HCT116 (cell line): ENCODE data around the gene CENPU. TPM values are rescaled to one million over a fixed set of nuclear protein-coding genes. Genes with fewer than 3 reads are reported as not detected.

Source experiments
- ATAC-seq: fragments of 200-7000 bp; cut with Tn5 transposase; 2 replicates; pipeline ENCODE4 v1.9.1; 2020; ENCODE audit warnings: mild to moderate bottlenecking, moderate library complexity
- BruUV-seq: library from RNA; stranded (reverse); fragments of 400-500 nt; replicated peaks from 2 replicates; lab custom pipeline; 2021; lab: Mats Ljungman, UMichigan
- CTCF ChIA-PET: fragments of 300-600 bp; sonication (Branson Sonifier 250); formaldehyde crosslinking; loops from one replicate; lab custom pipeline; 2021; ENCODE audit warnings: antibody characterized with exemption; lab: Charles Lee
- POLR2A ChIA-PET: fragments of 300-600, 350-600 bp; sonication (Branson Sonifier 250); formaldehyde crosslinking; loops from one replicate; lab custom pipeline; 2021; ENCODE audit warnings: antibody characterized with exemption; lab: Charles Lee
- RAD21 ChIA-PET, 2 experiments: fragments of 300-600 bp; sonication (Branson Sonifier 250); formaldehyde crosslinking; loops; one replicate each; lab custom pipeline; 2023; ENCODE audit warnings: low total read pairs in 2 of 2; ENCODE audit not compliant: uncharacterized antibody in 2 of 2, unreplicated experiment in 2 of 2, low non-redundant PET in 1 of 2; lab: Charles Lee
- DNase-seq: peaks from one replicate; pipeline ENCODE4 v3.0.0-alpha.2; 2010; ENCODE audit warnings: low read depth, low spot score
- H2AFZ ChIP-seq: fragments of 200-600 bp; shearing (Covaris generic), sonication (generic); 2 replicates; pipeline ENCODE4 v1.6.1; 2017; ENCODE audit warnings: low read depth, mixed run types, mixed read lengths, antibody characterized with exemption, low read length; ENCODE audit not compliant: poor library complexity, severe bottlenecking
- H3K27ac ChIP-seq: 2 replicates; pipeline ENCODE4 v1.5.1; 2012; ENCODE audit warnings: low read depth, low read length
- H3K27me3 ChIP-seq: fragments of 200-600 bp; sonication (generic); 2 replicates; pipeline ENCODE4 v1.6.1; 2016; ENCODE audit warnings: mixed run types, low read length, mixed read lengths; ENCODE audit not compliant: insufficient read depth
- H3K36me3 ChIP-seq, 2 experiments: fragments of 200-500 bp in 1 of 2; fragments of 200-600 bp in 1 of 2; sonication (Bioruptor generic) in 1 of 2; sonication (generic) in 1 of 2; 2 replicates each; pipeline versions ENCODE4 v1.5.1 to v1.6.1; 2014 to 2016; ENCODE audit warnings: low read length in 2 of 2, inconsistent platforms in 1 of 2, mixed read lengths in 1 of 2, mixed run types in 1 of 2; ENCODE audit not compliant: insufficient read depth in 2 of 2, control insufficient read depth in 1 of 2
- H3K4me1 ChIP-seq, 2 experiments: fragments of 200-600 bp in 1 of 2; sonication (generic) in 1 of 2; 2 replicates each; pipeline versions ENCODE4 v1.5.1 to v1.6.1; 2012 to 2017; ENCODE audit warnings: low read length in 2 of 2, inconsistent platforms in 1 of 2, mild to moderate bottlenecking in 1 of 2, mixed read lengths in 1 of 2, mixed run types in 1 of 2, moderate library complexity in 1 of 2; ENCODE audit not compliant: insufficient read depth in 2 of 2, control insufficient read depth in 1 of 2
- H3K4me2 ChIP-seq: fragments of 200-600 bp; sonication (generic); 2 replicates; pipeline ENCODE4 v1.6.1; 2017; ENCODE audit warnings: mixed run types, low read length, mixed read lengths
- H3K4me3 ChIP-seq, 2 experiments: fragments of 200-600 bp in 1 of 2; sonication (generic) in 1 of 2; replicated peaks in 1 of 2; 2 replicates each; pipeline ENCODE4 v1.5.1; 2011 to 2016; ENCODE audit warnings: low read length in 2 of 2, control low read depth in 1 of 2, low read depth in 1 of 2, mild to moderate bottlenecking in 1 of 2, mixed read lengths in 1 of 2, mixed run types in 1 of 2
- H3K79me2 ChIP-seq: fragments of 200-600 bp; sonication (generic); 2 replicates; pipeline ENCODE4 v1.6.1; 2017; ENCODE audit warnings: mild to moderate bottlenecking, mixed run types, low read length, moderate library complexity, mixed read lengths; ENCODE audit not compliant: insufficient read depth
- H3K9ac ChIP-seq: fragments of 200-600 bp; sonication (generic); 2 replicates; pipeline ENCODE4 v1.6.1; 2016; ENCODE audit warnings: low read length, mixed read lengths
- H3K9me2 ChIP-seq: fragments of 200-600 bp; sonication (generic), shearing (Covaris generic); 2 replicates; pipeline ENCODE4 v1.6.1; 2017; ENCODE audit warnings: mixed run types, mild to moderate bottlenecking, moderate library complexity; ENCODE audit not compliant: insufficient read depth
- H3K9me3 ChIP-seq, 2 experiments: fragments of 200-500 bp in 1 of 2; fragments of 200-600 bp in 1 of 2; sonication (Bioruptor generic) in 1 of 2; sonication (generic) in 1 of 2; 2 replicates each; pipeline ENCODE4 v1.6.1; 2014 to 2017; ENCODE audit warnings: low read length in 2 of 2, mixed read lengths in 2 of 2, inconsistent platforms in 1 of 2, low read depth in 1 of 2, mild to moderate bottlenecking in 1 of 2, mixed run types in 1 of 2, moderate library complexity in 1 of 2; ENCODE audit not compliant: control insufficient read depth in 1 of 2, insufficient read depth in 1 of 2
- H4K20me1 ChIP-seq: fragments of 200-600 bp; sonication (generic), shearing (Covaris generic); 2 replicates; pipeline ENCODE4 v1.6.1; 2017; ENCODE audit warnings: mixed run types, mild to moderate bottlenecking, moderate library complexity; ENCODE audit not compliant: insufficient read depth
- CEBPB ChIP-seq: IDR thresholded peaks from 2 replicates; pipeline ENCODE4 v1.6.1; 2012; ENCODE audit warnings: low read depth
- EGR1 ChIP-seq: IDR thresholded peaks from 2 replicates; pipeline ENCODE4 v1.6.1; 2012; ENCODE audit warnings: low read depth
- ELF1 ChIP-seq: IDR thresholded peaks from 2 replicates; pipeline ENCODE4 v1.6.1; 2012; ENCODE audit warnings: low read depth, borderline replicate concordance
- EZH2phosphoT487 ChIP-seq: fragments of 200-600 bp; IDR thresholded peaks from 2 replicates; pipeline ENCODE4 v1.6.1; 2018; ENCODE audit warnings: antibody characterized with exemption, borderline replicate concordance
- FOSL1 ChIP-seq: IDR thresholded peaks from 2 replicates; pipeline ENCODE4 v1.6.1; 2012; ENCODE audit warnings: low read depth
- JUND ChIP-seq: IDR thresholded peaks from 2 replicates; pipeline ENCODE4 v1.6.1; 2012
- MAX ChIP-seq: IDR thresholded peaks from 2 replicates; pipeline ENCODE4 v1.6.1; 2012
- POLR2A ChIP-seq: IDR thresholded peaks from 2 replicates; pipeline ENCODE4 v1.7.0; 2011; ENCODE audit warnings: borderline replicate concordance; ENCODE audit not compliant: insufficient read depth, insufficient read length; ENCODE audit errors: extremely low read depth
- POLR2AphosphoS5 ChIP-seq: IDR thresholded peaks from 2 replicates; pipeline ENCODE4 v1.6.1; 2011; ENCODE audit warnings: mild to moderate bottlenecking, low read depth, low read length, moderate library complexity
- REST ChIP-seq: IDR thresholded peaks from 2 replicates; pipeline ENCODE4 v1.6.1; 2012; ENCODE audit warnings: low read depth
- SIN3A ChIP-seq: IDR thresholded peaks from 2 replicates; pipeline ENCODE4 v1.6.1; 2012; ENCODE audit warnings: low read depth
- SP1 ChIP-seq: IDR thresholded peaks from 2 replicates; pipeline ENCODE4 v1.6.1; 2012; ENCODE audit warnings: low read depth
- SRF ChIP-seq: IDR thresholded peaks from 2 replicates; pipeline ENCODE4 v1.6.1; 2012; ENCODE audit warnings: low read depth
- TCF7L2 ChIP-seq: IDR thresholded peaks from 2 replicates; pipeline ENCODE4 v1.7.0; 2011; ENCODE audit warnings: borderline replicate concordance, inconsistent platforms; ENCODE audit not compliant: insufficient read depth, insufficient read length; ENCODE audit errors: extremely low read depth
- YY1 ChIP-seq: IDR thresholded peaks from 2 replicates; pipeline ENCODE4 v1.6.1; 2011; ENCODE audit warnings: low read length, low read depth, moderate library complexity, mild to moderate bottlenecking; ENCODE audit not compliant: insufficient replicate concordance; ENCODE audit errors: extremely low read depth
- ZFX ChIP-seq: fragments of 450-650 bp; IDR thresholded peaks from 2 replicates; pipeline ENCODE4 v1.6.1; 2017
- intact Hi-C: fragments of 100-400 bp; cut with micrococcal nuclease; formaldehyde crosslinking; loops from 2 replicates; pipeline ENCODE4 v1.10.0; 2022
- total RNA-seq: library from RNA; stranded (reverse); gene quantifications from one replicate; pipeline ENCODE4 v1.2.1, GENCODE V29; 2021; ENCODE audit not compliant: unreplicated experiment
- TF ChIP-seq, protein P1 (sequence below), 3 experiments: fragments of 200-600 bp in 1 of 3; sonication (generic) in 1 of 3; IDR thresholded peaks in 2 of 3; conservative IDR thresholded peaks in 1 of 3; 2 replicates each; pipeline ENCODE4 v1.5.1; 2012 to 2017; ENCODE audit warnings: low read depth in 2 of 3, low read length in 2 of 3, antibody characterized with exemption in 1 of 3, borderline replicate concordance in 1 of 3, control low read depth in 1 of 3, mild to moderate bottlenecking in 1 of 3, mixed read lengths in 1 of 3, mixed run types in 1 of 3, moderate library complexity in 1 of 3; ENCODE audit not compliant: insufficient read depth in 1 of 3
- TF ChIP-seq, protein P2 (sequence below): IDR thresholded peaks from 2 replicates; pipeline ENCODE4 v1.6.1; 2011; ENCODE audit warnings: mild to moderate bottlenecking, low read length, moderate library complexity; ENCODE audit not compliant: insufficient replicate concordance; ENCODE audit errors: extremely low read depth

CENPU gene
- total RNA-seq, 1 experiment from 2014 or later = 28.2 TPM

- Histone ChIP-seq H3K4me3 (no peak overlapping the region), H3K27ac (no peak overlapping the region), H3K79me2 (no peaks in the 10 kb centered on the region), H3K4me1 (no peaks in the 10 kb centered on the region), H3K36me3 (0 out of 4 replicates have a peak, but pooled peaks cover 0 to 2% of the 10 kb centered on the region in 2 experiments), H3K9me2 (no peaks in the 10 kb centered on the region), H3K9ac (no peak overlapping the region), H3K4me2 (no peak overlapping the region), H3K27me3 (no peaks in the 10 kb centered on the region), H3K9me3 (no peaks in the 10 kb centered on the region), H2AFZ (no peak overlapping the region), H4K20me1 (no peaks in the 10 kb centered on the region)
- intact Hi-C loops = no loop called here
- ChIA-PET RAD21 (no interaction called here), CTCF (no interaction called here), POLR2A (no interaction called here)
- BruUV-seq = no TSS peak
- TF ChIP-seq MAX (no peak), SP1 (no peak), SIN3A (no peak), POLR2A (no peak), EZH2phosphoT487 (no peak), JUND (no peak), SRF (no peak), ELF1 (no peak), FOSL1 (no peak), REST (no peak), CEBPB (no peak), ZFX (no peak), YY1 (no peak), TCF7L2 (no peak), EGR1 (no peak), POLR2AphosphoS5 (no peak)
- TF ChIP-seq, protein P1, sequence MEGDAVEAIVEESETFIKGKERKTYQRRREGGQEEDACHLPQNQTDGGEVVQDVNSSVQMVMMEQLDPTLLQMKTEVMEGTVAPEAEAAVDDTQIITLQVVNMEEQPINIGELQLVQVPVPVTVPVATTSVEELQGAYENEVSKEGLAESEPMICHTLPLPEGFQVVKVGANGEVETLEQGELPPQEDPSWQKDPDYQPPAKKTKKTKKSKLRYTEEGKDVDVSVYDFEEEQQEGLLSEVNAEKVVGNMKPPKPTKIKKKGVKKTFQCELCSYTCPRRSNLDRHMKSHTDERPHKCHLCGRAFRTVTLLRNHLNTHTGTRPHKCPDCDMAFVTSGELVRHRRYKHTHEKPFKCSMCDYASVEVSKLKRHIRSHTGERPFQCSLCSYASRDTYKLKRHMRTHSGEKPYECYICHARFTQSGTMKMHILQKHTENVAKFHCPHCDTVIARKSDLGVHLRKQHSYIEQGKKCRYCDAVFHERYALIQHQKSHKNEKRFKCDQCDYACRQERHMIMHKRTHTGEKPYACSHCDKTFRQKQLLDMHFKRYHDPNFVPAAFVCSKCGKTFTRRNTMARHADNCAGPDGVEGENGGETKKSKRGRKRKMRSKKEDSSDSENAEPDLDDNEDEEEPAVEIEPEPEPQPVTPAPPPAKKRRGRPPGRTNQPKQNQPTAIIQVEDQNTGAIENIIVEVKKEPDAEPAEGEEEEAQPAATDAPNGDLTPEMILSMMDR (IDR thresholded peaks at IDR 0.05 in 2 of 3, conservative IDR thresholded peaks at IDR 0.05 in 1 of 3; ENCODE audit: borderline replicate concordance in 1 of 3, insufficient read depth in 1 of 3, low read depth in 2 of 3, low read length in 2 of 3) = no peak
- TF ChIP-seq, protein P2, sequence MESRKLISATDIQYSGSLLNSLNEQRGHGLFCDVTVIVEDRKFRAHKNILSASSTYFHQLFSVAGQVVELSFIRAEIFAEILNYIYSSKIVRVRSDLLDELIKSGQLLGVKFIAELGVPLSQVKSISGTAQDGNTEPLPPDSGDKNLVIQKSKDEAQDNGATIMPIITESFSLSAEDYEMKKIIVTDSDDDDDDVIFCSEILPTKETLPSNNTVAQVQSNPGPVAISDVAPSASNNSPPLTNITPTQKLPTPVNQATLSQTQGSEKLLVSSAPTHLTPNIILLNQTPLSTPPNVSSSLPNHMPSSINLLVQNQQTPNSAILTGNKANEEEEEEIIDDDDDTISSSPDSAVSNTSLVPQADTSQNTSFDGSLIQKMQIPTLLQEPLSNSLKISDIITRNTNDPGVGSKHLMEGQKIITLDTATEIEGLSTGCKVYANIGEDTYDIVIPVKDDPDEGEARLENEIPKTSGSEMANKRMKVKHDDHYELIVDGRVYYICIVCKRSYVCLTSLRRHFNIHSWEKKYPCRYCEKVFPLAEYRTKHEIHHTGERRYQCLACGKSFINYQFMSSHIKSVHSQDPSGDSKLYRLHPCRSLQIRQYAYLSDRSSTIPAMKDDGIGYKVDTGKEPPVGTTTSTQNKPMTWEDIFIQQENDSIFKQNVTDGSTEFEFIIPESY = no peak
- DNase-seq (no peak), ATAC-seq (no peak)
Observed at GRCh38 chr4:184695178-184695896, 38.6 kb downstream of the CENPU start.
